Left renal pelvis (tissue), 4 donors: ENCODE results near the gene PDIA5. TPM values are rescaled to one million over a fixed set of nuclear protein-coding genes. Genes with fewer than 3 reads are reported as not detected.
"Not testable (repeated sequence)": the region's sequence is repeated elsewhere in the genome, so short reads cannot be mapped to it uniquely, and the experiment has no call there.

Experiments used
- DNase-seq, 4 donors: peaks; one replicate each; pipeline ENCODE4 v3.0.0-alpha.2; 2013; ENCODE audit warnings: low read depth in 4 of 4, low spot score in 3 of 4
- polyA plus RNA-seq, 4 donors: library from polyadenylated mRNA; unstranded; fragments of 120-200 nt; gene quantifications; one replicate each; pipeline ENCODE4 v1.2.1, GENCODE V29; 2013; ENCODE audit not compliant: insufficient read length in 4 of 4

Gene PDIA5
- polyA plus RNA-seq, 4 donors: 27.0 to 35.6 (median 33.5) TPM

GRCh38 chr3:123110976-123111615 is 44.3 kb downstream of the PDIA5 start:
- no peak for DNase-seq

GRCh38 chr3:123111640-123112039 is 44.8 kb downstream of the PDIA5 start:
- DNase-seq: no peak

- no peak for DNase-seq
These were observed 45.4 kb downstream of the PDIA5 start for GRCh38 chr3:123112232-123112631.

- DNase-seq: not testable (repeated sequence)
These were observed 45.8 kb downstream of the PDIA5 start for GRCh38 chr3:123112656-123113055.

- DNase-seq: no peak
These were observed 47.1 kb downstream of the PDIA5 start for GRCh38 chr3:123113889-123114450.

GRCh38 chr3:123116116-123116515 is 49.3 kb downstream of the PDIA5 start:
- no peak for DNase-seq

GRCh38 chr3:123119388-123119787 is 52.6 kb downstream of the PDIA5 start:
- no peak for DNase-seq

GRCh38 chr3:123119802-123120201 is 53.0 kb downstream of the PDIA5 start:
- DNase-seq: no peak

GRCh38 chr3:123120573-123120972 is 53.7 kb downstream of the PDIA5 start:
- DNase-seq: no peak

GRCh38 chr3:123122057-123122456 is 55.2 kb downstream of the PDIA5 start:
- no peak for DNase-seq

- no peak for DNase-seq
These were observed 55.9 kb downstream of the PDIA5 start for GRCh38 chr3:123122525-123123315.

GRCh38 chr3:123123716-123124616 is 57.1 kb downstream of the PDIA5 start:
- no peak for DNase-seq

GRCh38 chr3:123124971-123125370 is 58.1 kb downstream of the PDIA5 start:
- DNase-seq: no peak

GRCh38 chr3:123126031-123126430 is 59.2 kb downstream of the PDIA5 start:
- DNase-seq: no peak

GRCh38 chr3:123126653-123127052 is 59.8 kb downstream of the PDIA5 start:
- DNase-seq: no peak

- no peak for DNase-seq
These were observed 62.3 kb downstream of the PDIA5 start for GRCh38 chr3:123129092-123129491.

- DNase-seq: no peak
These were observed 62.7 kb downstream of the PDIA5 start for GRCh38 chr3:123129532-123129931.

- DNase-seq: no peak
These were observed 63.4 kb downstream of the PDIA5 start for GRCh38 chr3:123130079-123130750.

GRCh38 chr3:123134671-123135070 is 67.8 kb downstream of the PDIA5 start:
- DNase-seq: no peak

GRCh38 chr3:123137001-123137400 is 70.2 kb downstream of the PDIA5 start:
- DNase-seq: no peak
